ENCODE data around the gene CCNG2. TPM values are rescaled to one million over a fixed set of nuclear protein-coding genes. Genes with fewer than 3 reads are reported as not detected.

Gene CCNG2
- total RNA-seq, 1 experiment from 2014 or later = 34.1 TPM

- no peak overlapping the region for H2AFZ ChIP-seq (ENCODE audit: low read depth, low read length, poor library complexity, severe bottlenecking)
- no peak overlapping the region for H3K4me2 ChIP-seq (ENCODE audit: low read length)
- H3K9me2 ChIP-seq (ENCODE audit: insufficient read depth) = no peaks in the 10 kb centered on the region
- no peaks in the 10 kb centered on the region for H3K9me3 ChIP-seq (ENCODE audit: control insufficient read depth in 1 of 2, insufficient read depth in 1 of 2, low read depth in 1 of 2, low read length in 2 of 2)
- no peaks in the 10 kb centered on the region for H4K20me1 ChIP-seq (ENCODE audit: insufficient read depth)
- DNase-seq (ENCODE audit: low read depth, low spot score) (no peak), ATAC-seq (no peak)
- H3K4me1 ChIP-seq (ENCODE audit: control insufficient read depth in 1 of 2, insufficient read depth in 2 of 2, low read length in 2 of 2) = no peaks in the 10 kb centered on the region
- ChIA-PET POLR2A (no interaction called here), RAD21 (ENCODE audit: low non-redundant PET in 1 of 2, low total read pairs in 2 of 2, uncharacterized antibody in 2 of 2, unreplicated experiment in 2 of 2) (no interaction called here), CTCF (no interaction called here)
- H3K36me3 ChIP-seq (ENCODE audit: control insufficient read depth in 1 of 2, insufficient read depth in 2 of 2, low read length in 2 of 2) = no peaks in the 10 kb centered on the region
- no peak overlapping the region for H3K9ac ChIP-seq (ENCODE audit: low read length)
- H3K4me3 ChIP-seq (replicated peaks in 1 of 2; ENCODE audit: low read depth in 1 of 2, low read length in 2 of 2) = no peak overlapping the region
- intact Hi-C loops (cut with micrococcal nuclease) = no loop called here
- no peaks in the 10 kb centered on the region for H3K79me2 ChIP-seq (ENCODE audit: insufficient read depth, low read length)
- H3K27ac ChIP-seq (ENCODE audit: low read depth, low read length) = no peak overlapping the region
- no TSS peak for BruUV-seq (replicated peaks)
- TF ChIP-seq ZFX (IDR thresholded peaks at IDR 0.05) (no peak), RAD21 (IDR thresholded peaks at IDR 0.05; ENCODE audit: low read depth) (no peak), EZH2phosphoT487 (IDR thresholded peaks at IDR 0.05; ENCODE audit: borderline replicate concordance) (no peak), ELF1 (IDR thresholded peaks at IDR 0.05; ENCODE audit: borderline replicate concordance, low read depth) (no peak)
- TF ChIP-seq, protein P1, sequence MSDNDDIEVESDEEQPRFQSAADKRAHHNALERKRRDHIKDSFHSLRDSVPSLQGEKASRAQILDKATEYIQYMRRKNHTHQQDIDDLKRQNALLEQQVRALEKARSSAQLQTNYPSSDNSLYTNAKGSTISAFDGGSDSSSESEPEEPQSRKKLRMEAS (IDR thresholded peaks at IDR 0.05) = no peak
- TF ChIP-seq, protein P2, sequence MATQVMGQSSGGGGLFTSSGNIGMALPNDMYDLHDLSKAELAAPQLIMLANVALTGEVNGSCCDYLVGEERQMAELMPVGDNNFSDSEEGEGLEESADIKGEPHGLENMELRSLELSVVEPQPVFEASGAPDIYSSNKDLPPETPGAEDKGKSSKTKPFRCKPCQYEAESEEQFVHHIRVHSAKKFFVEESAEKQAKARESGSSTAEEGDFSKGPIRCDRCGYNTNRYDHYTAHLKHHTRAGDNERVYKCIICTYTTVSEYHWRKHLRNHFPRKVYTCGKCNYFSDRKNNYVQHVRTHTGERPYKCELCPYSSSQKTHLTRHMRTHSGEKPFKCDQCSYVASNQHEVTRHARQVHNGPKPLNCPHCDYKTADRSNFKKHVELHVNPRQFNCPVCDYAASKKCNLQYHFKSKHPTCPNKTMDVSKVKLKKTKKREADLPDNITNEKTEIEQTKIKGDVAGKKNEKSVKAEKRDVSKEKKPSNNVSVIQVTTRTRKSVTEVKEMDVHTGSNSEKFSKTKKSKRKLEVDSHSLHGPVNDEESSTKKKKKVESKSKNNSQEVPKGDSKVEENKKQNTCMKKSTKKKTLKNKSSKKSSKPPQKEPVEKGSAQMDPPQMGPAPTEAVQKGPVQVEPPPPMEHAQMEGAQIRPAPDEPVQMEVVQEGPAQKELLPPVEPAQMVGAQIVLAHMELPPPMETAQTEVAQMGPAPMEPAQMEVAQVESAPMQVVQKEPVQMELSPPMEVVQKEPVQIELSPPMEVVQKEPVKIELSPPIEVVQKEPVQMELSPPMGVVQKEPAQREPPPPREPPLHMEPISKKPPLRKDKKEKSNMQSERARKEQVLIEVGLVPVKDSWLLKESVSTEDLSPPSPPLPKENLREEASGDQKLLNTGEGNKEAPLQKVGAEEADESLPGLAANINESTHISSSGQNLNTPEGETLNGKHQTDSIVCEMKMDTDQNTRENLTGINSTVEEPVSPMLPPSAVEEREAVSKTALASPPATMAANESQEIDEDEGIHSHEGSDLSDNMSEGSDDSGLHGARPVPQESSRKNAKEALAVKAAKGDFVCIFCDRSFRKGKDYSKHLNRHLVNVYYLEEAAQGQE (IDR thresholded peaks at IDR 0.05; ENCODE audit: low read depth) = no peak
- H3K27me3 ChIP-seq (ENCODE audit: insufficient read depth, low read length) = no peaks in the 10 kb centered on the region
Measured at GRCh38 chr4:77141964-77142645, 14.9 kb upstream of the CCNG2 start.
